ENCODE results near the gene ARHGEF10L.

The ARHGEF10L gene

DNA sequence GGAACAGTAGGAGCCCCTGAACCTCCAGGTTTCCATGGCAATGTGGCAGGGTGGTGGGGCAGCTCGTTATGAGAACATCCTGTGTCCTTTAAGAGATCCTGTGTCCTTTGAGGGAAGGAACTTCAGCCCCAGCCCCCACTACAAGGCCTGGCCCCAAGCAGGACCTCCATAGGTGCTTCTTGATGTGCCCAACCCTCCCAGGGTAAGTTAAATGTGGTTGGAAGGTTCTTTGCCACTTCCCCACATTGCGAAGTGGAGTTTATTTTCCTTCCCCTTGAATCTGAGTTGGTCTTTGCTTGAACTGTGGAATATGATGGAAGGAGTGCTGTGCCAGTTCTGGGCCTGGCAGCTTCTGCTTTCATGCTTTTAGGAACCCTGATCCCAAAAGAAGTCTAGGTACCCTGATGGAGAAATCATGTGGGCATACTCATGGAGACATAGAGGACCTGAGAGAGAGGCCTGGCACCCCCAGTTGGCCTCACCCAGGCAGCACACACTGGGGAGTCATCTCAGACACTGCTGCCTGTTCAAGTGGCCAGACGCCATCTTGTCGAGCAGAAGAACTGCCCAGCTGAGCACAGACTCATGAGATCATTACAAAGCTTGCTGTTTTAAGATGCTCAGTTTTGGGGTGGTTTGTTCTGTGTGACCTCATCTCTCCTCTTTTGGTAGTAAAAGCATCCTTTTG, 171.5 kb downstream of the ARHGEF10L start:
- no peak for DNase-seq (ENCODE audit: low read depth in 2 of 2)

GRCh38 chr1:17711577-17711910, 172.0 kb downstream of the ARHGEF10L start:
- no peak for DNase-seq (ENCODE audit: low read depth in 2 of 2)

DNA sequence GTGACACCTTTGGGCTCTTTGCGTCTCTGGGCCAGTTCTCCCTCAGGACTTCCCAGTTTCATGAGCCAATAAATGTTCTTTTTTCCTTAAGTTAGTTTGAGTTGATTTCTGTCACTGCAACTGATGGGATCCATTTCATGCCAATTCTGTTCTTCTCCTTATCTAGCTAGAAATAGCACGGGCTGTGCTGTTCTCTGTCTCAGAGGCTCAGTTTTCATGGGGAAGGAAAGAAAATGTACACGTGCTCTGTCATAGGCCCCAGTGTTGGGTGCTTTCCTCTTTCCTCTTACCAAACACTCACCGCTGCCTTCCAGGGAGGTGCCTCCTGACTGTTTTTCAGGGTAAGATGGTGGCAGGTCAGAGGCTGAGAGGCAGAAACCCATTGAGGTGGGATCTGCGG, 172.4 kb downstream of the ARHGEF10L start:
- no peak for DNase-seq (ENCODE audit: low read depth in 2 of 2)

DNA sequence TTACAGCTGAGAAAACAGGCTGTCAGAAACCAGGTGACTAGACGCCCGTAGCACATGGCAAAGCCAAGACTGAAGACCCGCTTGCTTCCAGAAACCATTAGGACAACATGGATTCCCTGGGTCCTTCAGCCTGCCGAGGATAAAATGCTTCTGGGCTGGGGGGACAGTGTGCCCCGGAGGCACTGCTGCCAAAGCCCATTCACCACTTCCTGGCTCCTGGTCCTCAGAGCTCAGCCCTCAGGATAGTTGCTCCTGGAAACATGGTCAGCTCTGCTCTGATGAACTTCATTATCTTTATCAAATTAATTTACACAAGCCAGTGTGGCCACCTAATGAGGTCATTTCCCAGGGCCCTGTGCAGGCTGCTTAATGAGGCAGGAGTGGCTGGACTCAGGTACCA, 174.5 kb downstream of the ARHGEF10L start:
- DNase-seq (ENCODE audit: low read depth in 2 of 2) = no peak

DNA sequence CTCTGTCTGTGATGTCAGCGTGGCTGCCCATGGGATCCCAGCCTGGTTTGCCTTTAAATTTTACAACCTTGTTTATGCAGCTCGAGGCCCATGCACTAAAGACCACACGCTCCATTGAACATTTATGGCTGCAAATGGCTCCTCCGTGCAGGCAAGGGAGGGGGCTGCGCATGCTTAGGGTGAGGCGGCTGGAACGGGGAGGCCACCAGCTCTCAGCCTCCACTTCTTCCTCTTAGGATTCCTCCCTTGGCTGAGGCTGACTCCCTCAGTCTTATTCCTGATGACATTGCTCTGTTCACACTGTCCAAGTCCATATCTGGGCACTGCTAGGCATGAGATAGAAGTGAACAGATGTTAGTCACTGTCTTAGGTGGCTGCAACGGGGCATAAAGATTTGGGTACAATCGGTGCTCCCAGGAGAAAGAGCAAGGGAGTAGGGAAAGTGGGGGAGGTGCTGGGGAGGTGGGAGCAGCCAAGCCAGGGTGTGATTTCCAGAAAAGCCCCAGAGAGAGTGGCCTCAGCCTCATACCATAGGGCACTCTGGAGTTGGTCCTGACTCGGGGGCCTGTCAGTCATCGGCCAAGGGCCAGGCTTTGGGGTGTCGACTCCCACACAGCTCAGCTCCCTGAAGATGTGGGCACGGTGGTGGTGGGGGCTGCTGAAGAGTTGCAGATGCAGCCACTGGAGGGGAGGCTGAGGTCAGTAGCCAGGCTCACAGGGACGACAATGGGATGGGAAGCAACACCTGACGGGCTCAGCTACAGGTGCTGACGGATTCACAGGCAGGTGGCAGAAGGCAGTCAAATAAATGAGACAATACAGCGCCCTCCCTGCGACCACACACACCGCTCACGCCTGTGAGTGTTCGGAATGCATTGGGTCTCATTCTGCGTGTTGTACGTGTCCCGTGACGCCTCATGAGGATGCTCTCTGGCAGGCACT, 178.4 kb downstream of the ARHGEF10L start:
- no peak for DNase-seq (ENCODE audit: low read depth in 2 of 2)

- no peak for DNase-seq (ENCODE audit: low read depth in 2 of 2)
Observed at GRCh38 chr1:17719874-17720273, 180.4 kb downstream of the ARHGEF10L start.

GRCh38 chr1:17721444-17721843, 181.9 kb downstream of the ARHGEF10L start:
- DNase-seq (ENCODE audit: low read depth in 2 of 2) = no peak

- DNase-seq (ENCODE audit: low read depth in 2 of 2) = no peak
Observed at GRCh38 chr1:17723684-17724083, 184.2 kb downstream of the ARHGEF10L start.

- DNase-seq (ENCODE audit: low read depth in 2 of 2) = no peak
Observed at GRCh38 chr1:17724150-17724549, 184.7 kb downstream of the ARHGEF10L start.

DNA sequence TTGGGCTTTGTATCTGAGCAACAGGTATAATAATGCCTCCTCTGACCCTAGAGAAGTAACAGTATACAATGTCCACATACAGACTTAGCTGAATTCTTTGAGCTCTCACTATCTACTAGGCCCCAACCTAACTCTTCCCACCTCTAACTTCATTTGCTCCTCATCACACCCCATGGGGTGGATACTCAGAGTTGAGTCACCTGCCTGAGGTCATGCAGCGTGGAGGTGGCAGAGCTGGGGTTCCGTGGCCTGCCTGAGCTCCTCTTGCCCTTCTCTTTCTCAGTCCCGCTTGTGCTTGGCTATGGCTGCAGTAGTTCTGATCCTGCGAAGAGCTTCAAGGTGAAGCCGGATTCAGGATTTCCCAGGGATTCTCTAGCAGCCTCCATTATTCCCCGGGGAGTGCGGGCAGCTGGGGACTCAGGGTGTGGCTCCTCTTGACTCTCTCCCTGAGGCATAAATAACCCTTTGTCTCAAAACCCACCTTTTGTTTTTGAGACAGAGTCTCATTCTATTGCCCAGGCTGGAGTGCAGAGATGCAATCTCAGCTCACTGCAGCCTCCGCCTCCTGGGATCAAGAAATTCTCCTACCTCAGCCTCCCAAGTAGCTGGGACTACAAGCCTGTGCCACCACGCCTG, 185.7 kb downstream of the ARHGEF10L start:
- DNase-seq (ENCODE audit: low read depth in 2 of 2) = no peak

DNA sequence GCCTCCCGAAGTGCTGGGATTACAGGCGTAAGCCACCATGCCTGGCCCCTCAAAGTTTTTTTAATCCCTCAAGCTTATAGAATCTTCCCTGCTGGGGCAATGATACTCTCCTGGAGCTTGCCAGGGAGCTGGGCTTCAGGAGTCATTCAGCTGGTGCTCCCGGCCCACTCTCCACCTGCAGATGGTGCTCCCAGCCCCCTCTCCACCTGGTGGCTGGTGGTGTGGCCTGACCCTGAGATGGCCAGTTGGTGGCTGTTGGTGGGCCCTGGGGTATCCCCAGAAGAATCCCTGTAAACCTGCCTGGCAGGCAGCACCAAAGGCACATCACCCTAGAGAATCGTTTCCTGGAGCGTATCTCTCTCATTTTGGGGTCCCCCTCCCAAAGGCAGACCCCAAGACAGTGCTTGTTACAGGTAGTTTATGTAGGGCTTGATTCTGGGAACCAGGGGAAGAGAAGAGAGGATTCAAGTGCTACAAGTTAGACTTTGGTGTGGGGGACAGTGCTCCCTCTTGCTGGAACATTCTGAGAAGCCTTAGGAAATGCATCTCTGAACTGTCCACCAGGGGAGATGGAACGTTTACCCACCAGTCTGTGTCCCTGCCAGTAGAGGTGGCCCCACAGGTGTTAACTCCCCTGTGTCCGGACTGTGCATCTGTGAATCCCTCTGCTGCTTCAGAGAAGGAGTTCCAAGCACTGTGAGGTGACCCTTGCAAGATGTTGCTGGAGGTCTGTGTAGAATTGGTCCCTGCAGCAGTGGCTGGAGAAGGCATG, 186.5 kb downstream of the ARHGEF10L start:
- no peak for DNase-seq (ENCODE audit: low read depth in 2 of 2)

DNA sequence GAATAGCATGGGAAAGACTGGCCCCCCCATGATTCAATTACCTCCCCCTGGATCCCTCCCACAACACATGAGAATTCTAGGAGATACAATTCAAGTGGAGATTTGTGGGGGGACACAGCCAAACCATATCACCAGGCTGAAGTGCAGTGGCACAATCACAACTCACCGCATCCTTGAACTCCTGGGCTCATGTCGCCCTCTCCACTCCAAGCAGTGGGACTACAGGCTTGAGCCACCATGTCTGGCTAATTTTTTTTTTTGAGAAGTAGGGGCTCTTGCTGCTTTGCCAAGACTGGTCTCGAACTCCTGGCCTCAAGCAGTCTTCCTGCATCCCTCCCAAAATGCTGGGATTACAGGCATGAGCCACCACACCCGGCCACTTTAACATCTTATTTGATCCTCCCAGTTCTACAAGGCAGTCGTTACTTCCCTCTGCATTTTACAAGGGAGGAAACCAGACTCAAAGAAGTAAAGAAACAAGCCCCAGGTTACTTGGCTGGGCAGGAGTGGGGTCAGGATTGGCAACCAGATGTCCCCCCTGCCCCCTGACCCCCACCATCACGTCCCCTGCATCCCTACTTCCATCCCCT, 188.7 kb downstream of the ARHGEF10L start:
- DNase-seq (ENCODE audit: low read depth in 2 of 2) = no peak

DNA sequence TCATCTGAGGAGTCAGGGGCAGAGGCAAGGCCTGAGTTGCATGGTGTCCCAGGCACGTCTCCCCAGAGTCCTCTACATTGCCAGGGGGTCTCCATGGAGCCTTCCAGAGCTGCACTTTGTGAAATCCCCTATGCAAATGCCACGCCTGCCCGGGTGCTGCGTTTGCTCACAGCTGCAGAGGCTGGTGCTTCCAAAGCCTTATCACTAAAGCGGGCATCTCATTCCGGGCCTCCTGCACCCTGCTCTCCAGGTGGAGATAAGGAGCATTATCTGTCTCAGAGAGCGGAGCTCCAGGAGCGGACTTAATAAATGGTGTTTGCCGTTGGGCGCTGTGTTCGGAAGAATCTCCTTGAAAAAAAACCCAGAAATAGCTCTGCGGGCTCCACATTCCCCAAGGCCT, 189.8 kb downstream of the ARHGEF10L start:
- DNase-seq (ENCODE audit: low read depth in 2 of 2) = no peak

GRCh38 chr1:17729909-17730308, 190.4 kb downstream of the ARHGEF10L start:
- no peak for DNase-seq (ENCODE audit: low read depth in 2 of 2)

- DNase-seq (ENCODE audit: low read depth in 2 of 2) = no peak
Observed at GRCh38 chr1:17731460-17731859, 192.0 kb downstream of the ARHGEF10L start.

GRCh38 chr1:17732475-17732874, 193.0 kb downstream of the ARHGEF10L start:
- DNase-seq (ENCODE audit: low read depth in 2 of 2) = no peak

DNA sequence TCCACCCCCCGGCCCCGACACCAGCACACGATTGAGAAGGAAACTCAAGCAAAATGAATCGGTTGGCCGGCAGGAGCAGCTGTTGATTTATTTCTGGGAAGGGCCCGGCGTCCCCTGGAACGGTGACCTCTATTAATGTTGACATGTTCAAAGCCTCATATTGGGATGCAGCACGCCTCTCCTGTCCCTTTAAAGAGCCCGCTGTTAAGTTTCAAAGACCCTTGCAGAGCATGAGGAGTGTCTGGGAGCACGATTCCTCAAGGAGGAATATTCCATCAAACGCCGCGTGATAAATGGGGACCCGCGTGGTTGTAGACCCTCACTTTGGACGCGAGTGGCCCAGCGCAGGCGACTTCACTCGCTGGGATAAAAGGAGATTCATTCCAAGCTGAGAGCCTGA, 194.2 kb downstream of the ARHGEF10L start:
- no peak for DNase-seq (ENCODE audit: low read depth in 2 of 2)

GRCh38 chr1:17734609-17735008, 195.1 kb downstream of the ARHGEF10L start:
- no peak for DNase-seq (ENCODE audit: low read depth in 2 of 2)

DNA sequence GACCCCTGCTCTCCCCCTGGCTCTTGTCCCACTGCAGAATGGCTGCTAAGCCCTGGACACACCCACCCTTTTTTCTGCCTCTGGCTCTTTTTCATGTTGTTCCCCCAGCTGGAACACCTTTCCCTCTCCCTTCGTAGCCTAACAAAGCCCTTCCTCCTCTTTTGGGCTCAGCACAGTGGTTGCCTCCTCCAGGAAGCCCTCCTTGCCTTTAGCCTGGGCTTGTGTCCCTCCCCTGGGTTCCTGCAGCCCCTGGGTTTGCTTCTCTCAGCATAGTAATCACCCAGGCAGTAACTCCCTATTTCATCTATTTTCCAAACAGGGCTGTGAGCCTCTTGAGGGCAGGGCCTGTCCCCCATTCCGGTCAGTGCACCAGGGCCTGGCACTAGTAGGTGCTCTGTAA, 195.8 kb downstream of the ARHGEF10L start:
- DNase-seq (ENCODE audit: low read depth in 2 of 2) = no peak

- DNase-seq (ENCODE audit: low read depth in 2 of 2) = no peak
Observed at GRCh38 chr1:17735793-17736192, 196.3 kb downstream of the ARHGEF10L start.

DNA sequence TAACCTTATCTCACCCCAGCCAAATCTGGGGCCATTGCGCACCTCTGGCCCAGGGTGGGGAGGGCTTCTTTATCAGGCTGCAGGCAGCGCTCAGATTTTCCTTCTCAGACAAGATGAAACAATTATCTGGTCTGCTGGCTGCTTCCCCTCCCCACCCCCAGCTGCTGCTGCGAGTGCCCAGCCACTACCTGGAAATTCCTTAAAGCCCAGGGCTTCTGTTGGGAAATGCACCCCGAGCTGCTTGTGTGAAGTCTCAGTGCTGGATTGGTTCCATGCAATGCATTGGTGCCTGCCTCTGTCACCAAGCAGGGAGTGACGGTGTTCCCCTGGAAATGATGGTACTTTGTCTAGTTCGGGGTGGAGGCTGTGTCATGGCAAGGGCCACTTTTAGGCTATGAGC, 197.1 kb downstream of the ARHGEF10L start:
- DNase-seq (ENCODE audit: low read depth in 2 of 2) = no peak

GRCh38 chr1:17739050-17739449, 199.6 kb downstream of the ARHGEF10L start:
- DNase-seq (ENCODE audit: low read depth in 2 of 2) = no peak
